Common myeloid progenitor, CD34-positive (primary cell): ENCODE results near the gene CADPS2.

Source experiments
- CTCF ChIA-PET: fragments of 350-600 bp; sonication (Branson Sonifier 250); formaldehyde crosslinking; loops from one replicate; lab custom pipeline; 2021; ENCODE audit warnings: antibody characterized with exemption; lab: Charles Lee
- POLR2A ChIA-PET: fragments of 350-600 bp; sonication (Branson Sonifier 250); formaldehyde crosslinking; loops from one replicate; lab custom pipeline; 2021; ENCODE audit warnings: antibody characterized with exemption; lab: Charles Lee
- DNase-seq, 3 donors: peaks; one replicate each; pipeline versions ENCODE4 v3.0.0 to v3.0.0-alpha.2; 2013
- H3K27ac ChIP-seq, 2 experiments: 1 replicate in 1 of 2; 2 replicates in 1 of 2; pipeline ENCODE4 v1.7.0; 2013; ENCODE audit warnings: inconsistent platforms in 2 of 2, low read length in 2 of 2, mild to moderate bottlenecking in 2 of 2, low read depth in 1 of 2, moderate library complexity in 1 of 2; ENCODE audit not compliant: severe bottlenecking in 2 of 2, insufficient read depth in 1 of 2, poor library complexity in 1 of 2
- H3K27me3 ChIP-seq, 5 experiments: replicated peaks in 2 of 5; 1 replicate in 3 of 5; 2 replicates in 2 of 5; pipeline versions ENCODE4 v1.6.1 to v1.7.0; 2013; ENCODE audit warnings: low read length in 4 of 5, mild to moderate bottlenecking in 2 of 5, moderate library complexity in 2 of 5, inconsistent platforms in 1 of 5; ENCODE audit not compliant: insufficient read depth in 5 of 5, control insufficient read depth in 4 of 5
- H3K36me3 ChIP-seq, 4 experiments: 1 replicate in 2 of 4; 2 replicates in 2 of 4; pipeline versions ENCODE4 v1.6.1 to v1.7.0; 2013; ENCODE audit warnings: low read length in 3 of 4, control low read depth in 1 of 4, mild to moderate bottlenecking in 1 of 4; ENCODE audit not compliant: control insufficient read depth in 4 of 4, insufficient read depth in 4 of 4
- H3K4me1 ChIP-seq, 4 experiments: 1 replicate in 3 of 4; 2 replicates in 1 of 4; pipeline versions ENCODE4 v1.6.1 to v1.7.1; 2013; ENCODE audit warnings: low read length in 3 of 4, mild to moderate bottlenecking in 3 of 4, control low read depth in 1 of 4, inconsistent platforms in 1 of 4, moderate library complexity in 1 of 4; ENCODE audit not compliant: control insufficient read depth in 4 of 4, insufficient read depth in 4 of 4; ENCODE audit errors: control extremely low read depth in 1 of 4
- H3K4me3 ChIP-seq, 7 experiments: 1 replicate in 4 of 7; 2 replicates in 3 of 7; pipeline versions ENCODE4 v1.5.1 to v1.7.0; 2013; ENCODE audit warnings: mild to moderate bottlenecking in 7 of 7, low read length in 6 of 7, moderate library complexity in 6 of 7, inconsistent platforms in 2 of 7, low read depth in 2 of 7, control low read depth in 1 of 7; ENCODE audit not compliant: insufficient read depth in 4 of 7, control insufficient read depth in 1 of 7; ENCODE audit errors: extremely low read depth in 1 of 7
- H3K9me3 ChIP-seq, 5 experiments: 1 replicate in 4 of 5; 2 replicates in 1 of 5; pipeline versions ENCODE4 v1.6.1 to v1.7.1; 2013; ENCODE audit warnings: low read length in 4 of 5, mild to moderate bottlenecking in 2 of 5, inconsistent platforms in 1 of 5, low read depth in 1 of 5, moderate library complexity in 1 of 5; ENCODE audit not compliant: control insufficient read depth in 4 of 5, insufficient read depth in 2 of 5; ENCODE audit errors: control extremely low read depth in 1 of 5
- WGBS: methylation state at CpG from one replicate; pipeline ENCODE4 v1.1.5; 2013; ENCODE audit not compliant: insufficient coverage; 5-methylcytosine and 5-hydroxymethylcytosine counted together

The CADPS2 gene

DNA sequence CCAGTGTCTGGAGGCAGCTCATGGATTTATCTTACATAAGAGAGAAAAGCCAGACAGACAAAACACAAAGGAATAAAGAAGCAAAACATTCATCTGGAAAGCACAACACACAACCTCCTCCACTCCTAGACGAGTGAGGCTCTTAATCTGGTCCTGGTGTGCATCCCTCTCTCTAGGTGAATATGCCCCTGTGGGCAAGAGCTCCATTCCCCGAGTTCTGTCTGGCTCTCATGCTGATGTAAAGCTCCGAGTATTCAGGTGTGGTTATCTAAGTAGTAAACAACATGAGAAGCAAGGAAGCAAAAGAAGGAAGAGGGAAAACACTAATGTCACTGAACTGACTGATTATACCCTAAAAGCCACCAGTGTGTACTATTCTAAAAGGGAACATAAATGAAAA is 533.8 kb downstream of the CADPS2 start:
- CTCF ChIA-PET: no interaction called here

DNA sequence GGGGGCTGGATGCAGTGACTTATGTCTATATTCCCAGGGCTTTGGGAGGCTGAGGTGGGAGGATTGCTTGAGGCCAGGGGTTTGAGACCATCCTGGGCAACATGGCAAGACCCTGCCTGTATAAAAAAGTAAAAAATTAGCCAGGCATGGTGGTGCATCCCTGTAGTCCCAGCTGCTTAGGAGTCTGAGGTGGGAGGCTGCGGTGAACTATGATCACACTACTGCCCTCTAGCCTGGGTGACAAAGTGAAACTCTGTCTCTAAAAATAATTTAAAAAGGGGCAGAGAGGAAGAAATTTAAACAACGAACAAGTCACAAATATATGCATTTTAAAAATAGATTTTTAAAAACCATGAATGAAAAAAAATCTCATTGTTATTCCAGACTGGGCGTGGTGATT is 535.6 kb downstream of the CADPS2 start:
- ChIA-PET POLR2A (no interaction called here), CTCF (no interaction called here)
- H3K9me3 ChIP-seq: peaks cover 0 to 1% (median 0%) of the 10 kb centered on the region in 5 experiments
- DNase-seq: no peak
- peaks cover 0 to 3% (median 0%) of the 10 kb centered on the region in 5 experiments for H3K27me3 ChIP-seq
- no peaks in the 10 kb centered on the region for H3K4me1 ChIP-seq
- H3K36me3 ChIP-seq: no peaks in the 10 kb centered on the region
- H3K27ac ChIP-seq: no peak overlapping the region
- no peak overlapping the region for H3K4me3 ChIP-seq
- 100% methylated on average over 1 of the region's 3 CpGs for WGBS

More for the DNA sequence above, 533.8 kb downstream of the CADPS2 start:
- H3K4me3 ChIP-seq: no peak overlapping the region
- H3K4me1 ChIP-seq: no peaks in the 10 kb centered on the region
- peaks cover 0 to 1% (median 0%) of the 10 kb centered on the region in 5 experiments for H3K9me3 ChIP-seq
- POLR2A ChIA-PET: no interaction called here
- no peaks in the 10 kb centered on the region for H3K36me3 ChIP-seq
- H3K27ac ChIP-seq: no peak overlapping the region
- DNase-seq: no peak
- WGBS: 72% methylated on average over 3 of the region's 3 CpGs
- H3K27me3 ChIP-seq: peaks cover 0 to 3% (median 0%) of the 10 kb centered on the region in 5 experiments

DNA sequence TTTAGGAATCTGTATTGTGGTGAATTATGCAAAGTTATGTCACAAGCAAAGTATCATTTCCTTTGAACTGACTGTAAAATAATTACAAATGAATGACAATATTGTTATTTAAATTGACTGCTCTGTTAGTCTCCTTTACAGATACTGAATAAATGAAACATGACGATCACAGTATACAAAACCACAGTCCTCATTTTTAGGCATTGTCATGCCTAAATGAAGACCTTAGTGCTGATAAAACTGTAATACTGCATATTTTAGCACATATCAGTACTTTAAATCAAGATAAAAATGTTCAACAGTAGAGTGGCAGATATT is 542.0 kb downstream of the CADPS2 start:
- H3K36me3 ChIP-seq: no peaks in the 10 kb centered on the region
- ChIA-PET POLR2A (no interaction called here), CTCF (interaction anchor here (1.5 kb wide), 1 partner anchor 368 kb away, joined by 3 read pairs; no protein-coding TSS in a partner anchor)
- H3K4me3 ChIP-seq: no peak overlapping the region
- DNase-seq: no peak
- peaks cover 0 to 1% (median 0%) of the 10 kb centered on the region in 5 experiments for H3K9me3 ChIP-seq
- no CpG with 5 or more reads among the region's 1 CpG for WGBS
- no peak overlapping the region for H3K27ac ChIP-seq
- no peaks in the 10 kb centered on the region for H3K4me1 ChIP-seq
- no peaks in the 10 kb centered on the region for H3K27me3 ChIP-seq

DNA sequence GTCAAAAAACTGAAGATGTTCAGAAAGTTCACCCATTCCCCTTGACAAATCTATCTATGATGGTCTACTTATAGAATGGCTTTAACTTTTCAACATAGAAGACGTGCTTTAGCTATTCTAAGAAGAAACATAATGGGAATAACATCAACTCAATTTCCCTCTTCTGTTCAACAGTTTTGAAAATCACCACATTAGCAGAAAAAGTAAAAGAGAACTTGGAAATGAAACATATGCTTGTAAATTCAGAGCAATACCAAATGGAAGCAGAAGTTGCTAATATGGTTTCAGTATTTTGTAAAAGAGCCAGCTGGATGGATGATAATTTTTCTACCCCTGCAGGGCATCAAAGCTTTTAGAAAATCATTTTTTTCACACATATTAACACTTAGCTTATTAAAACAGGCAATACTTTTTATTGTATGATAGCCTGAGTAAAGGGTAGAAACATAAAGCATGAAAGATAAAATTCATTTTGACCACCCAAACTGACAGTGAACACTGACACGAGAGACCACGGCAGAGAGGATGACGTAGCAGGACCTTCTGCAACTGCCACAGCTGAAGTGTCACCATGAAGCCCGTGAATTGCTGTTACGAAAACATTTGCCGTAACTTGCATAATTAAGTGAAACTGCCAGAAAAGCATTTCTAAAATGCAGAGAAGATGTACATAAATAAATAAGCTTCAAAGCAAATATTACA is 542.5 kb downstream of the CADPS2 start:
- CTCF ChIA-PET: interaction anchor here (1.5 kb wide), 1 partner anchor 368 kb away, joined by 3 read pairs; no protein-coding TSS in a partner anchor
- H3K4me3 ChIP-seq: no peak overlapping the region

DNA sequence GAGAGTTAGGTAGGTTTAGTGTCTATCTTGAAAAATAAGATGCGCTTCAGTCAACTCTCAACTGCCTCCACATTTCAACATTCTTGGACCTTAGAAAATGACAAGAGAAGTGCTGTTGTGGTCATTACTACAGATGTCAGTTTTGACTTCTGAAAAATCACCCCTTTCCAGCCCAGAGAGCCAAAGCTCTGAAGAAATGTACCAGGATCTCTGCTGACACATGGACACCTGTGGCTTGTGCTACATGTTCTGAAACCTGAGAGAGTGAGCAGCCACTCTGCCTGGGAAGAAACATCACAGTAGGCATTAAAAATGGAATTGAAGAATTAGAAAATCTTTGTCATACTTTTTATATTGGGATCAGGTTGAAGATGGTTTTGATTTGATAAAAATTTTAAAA is 545.8 kb downstream of the CADPS2 start:
- CTCF ChIA-PET: no interaction called here
- WGBS: no CpG with 5 or more reads among the region's 1 CpG
- no peaks in the 10 kb centered on the region for H3K36me3 ChIP-seq
- no peaks in the 10 kb centered on the region for H3K9me3 ChIP-seq
- POLR2A ChIA-PET: no interaction called here
- H3K27ac ChIP-seq: no peak overlapping the region
- DNase-seq: no peak
- no peaks in the 10 kb centered on the region for H3K27me3 ChIP-seq
- no peaks in the 10 kb centered on the region for H3K4me1 ChIP-seq
- no peak overlapping the region for H3K4me3 ChIP-seq

More for the DNA sequence above, 542.5 kb downstream of the CADPS2 start:
- H3K9me3 ChIP-seq: peaks cover 0 to 1% (median 0%) of the 10 kb centered on the region in 5 experiments
- H3K27ac ChIP-seq: no peak overlapping the region
- WGBS: 89% methylated on average over 5 of the region's 7 CpGs
- H3K27me3 ChIP-seq: no peaks in the 10 kb centered on the region
- no peaks in the 10 kb centered on the region for H3K4me1 ChIP-seq
- no peak for DNase-seq
- POLR2A ChIA-PET: no interaction called here
- no peaks in the 10 kb centered on the region for H3K36me3 ChIP-seq

DNA sequence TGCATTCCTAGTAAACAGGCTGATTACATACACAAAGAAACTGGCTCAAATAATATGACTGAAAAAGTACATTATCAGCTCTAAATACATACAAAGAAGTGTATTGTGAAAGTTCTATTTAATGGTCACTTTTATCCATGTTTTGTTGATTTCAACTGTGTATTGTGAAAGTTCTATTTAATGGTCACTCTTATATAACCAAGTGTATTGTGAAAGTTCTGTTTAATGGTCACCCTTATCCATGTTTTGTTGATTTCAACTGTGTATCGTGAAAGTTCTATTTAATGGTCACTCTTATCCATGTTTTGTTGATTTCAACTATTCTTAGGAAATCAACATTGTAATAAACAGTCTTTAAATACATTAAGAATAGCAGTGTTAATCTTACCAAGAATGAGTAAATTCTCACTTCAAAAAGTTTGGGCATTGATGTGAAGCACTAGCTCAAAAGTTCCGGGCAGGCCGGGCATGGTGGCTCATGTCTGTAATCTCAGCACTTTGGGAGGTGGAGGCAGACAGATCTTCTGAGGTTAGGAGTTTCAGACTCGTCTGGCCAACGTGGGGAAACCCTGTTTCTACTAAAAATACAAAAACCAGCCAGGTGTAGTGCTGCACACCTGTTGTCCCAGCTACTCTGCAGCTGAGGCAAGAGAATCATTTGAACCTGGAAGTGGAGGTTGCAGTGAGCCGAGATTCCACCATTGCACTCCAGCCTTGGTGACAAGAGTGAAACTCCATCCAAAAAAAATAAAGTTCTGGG is 546.9 kb downstream of the CADPS2 start:
- CTCF ChIA-PET: interaction anchor here (1.1 kb wide), 1 partner anchor 40 kb away, joined by 3 read pairs; no protein-coding TSS in a partner anchor
- no peak for DNase-seq
- H3K27me3 ChIP-seq: no peaks in the 10 kb centered on the region
- H3K4me1 ChIP-seq: no peaks in the 10 kb centered on the region
- H3K36me3 ChIP-seq: no peaks in the 10 kb centered on the region
- no peak overlapping the region for H3K27ac ChIP-seq
- H3K9me3 ChIP-seq: no peaks in the 10 kb centered on the region
- POLR2A ChIA-PET: no interaction called here
- 100% methylated on average over 5 of the region's 6 CpGs for WGBS
- no peak overlapping the region for H3K4me3 ChIP-seq

DNA sequence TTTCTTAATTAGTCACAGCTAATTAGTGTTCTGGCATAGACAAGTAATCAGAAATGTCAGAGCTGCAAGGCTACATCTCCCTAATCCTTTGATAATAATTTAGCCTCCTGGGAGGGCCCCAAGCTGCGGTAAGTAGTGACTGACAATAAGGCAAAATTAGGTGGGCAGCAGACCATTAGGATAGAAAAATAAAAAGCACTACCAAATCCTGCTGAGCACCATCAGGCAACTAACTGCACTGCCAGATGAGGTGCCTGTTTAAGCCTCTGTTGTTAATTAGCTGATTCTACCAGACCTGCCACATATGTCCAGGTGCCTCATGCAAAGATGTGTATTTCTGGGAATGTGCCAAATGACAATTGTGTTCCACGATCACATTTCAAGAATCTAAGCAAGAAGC is 549.2 kb downstream of the CADPS2 start:
- WGBS: 75% methylated on average over 1 of the region's 2 CpGs

More for the DNA sequence above, 549.2 kb downstream of the CADPS2 start:
- Histone ChIP-seq H3K4me1 (no peaks in the 10 kb centered on the region), H3K36me3 (no peaks in the 10 kb centered on the region), H3K27ac (no peak overlapping the region), H3K27me3 (peaks cover 0 to 2% (median 0%) of the 10 kb centered on the region in 5 experiments), H3K4me3 (no peak overlapping the region), H3K9me3 (no peaks in the 10 kb centered on the region)
- no peak for DNase-seq
- CTCF ChIA-PET: no interaction called here
- POLR2A ChIA-PET: no interaction called here
